Karpas-422 (cell line): Measurements from ENCODE around the gene TMEM37. TPM values are rescaled to one million over a fixed set of nuclear protein-coding genes. Genes with fewer than 3 reads are reported as not detected.
"Not testable (repeated sequence)": the region's sequence is repeated elsewhere in the genome, so short reads cannot be mapped to it uniquely, and the experiment has no call there.

ENCODE experiments used
- DNase-seq: peaks from one replicate; pipeline ENCODE4 v3.0.0-alpha.2; 2015
- H2AFZ ChIP-seq: fragments of 200-600 bp; sonication (generic); 2 replicates; pipeline ENCODE4 v1.6.1; 2014; ENCODE audit warnings: antibody characterized with exemption, low read length, mixed read lengths
- H3K27ac ChIP-seq: fragments of 200-600 bp; sonication (generic); 2 replicates; pipeline ENCODE4 v1.5.1; 2014; ENCODE audit warnings: mild to moderate bottlenecking, low read length, moderate library complexity
- H3K27me3 ChIP-seq: fragments of 200-600 bp; sonication (generic); 2 replicates; pipeline ENCODE4 v1.6.1; 2014; ENCODE audit warnings: low read length, mixed read lengths
- H3K36me3 ChIP-seq: fragments of 200-600 bp; sonication (generic); 2 replicates; pipeline ENCODE4 v1.6.1; 2014; ENCODE audit warnings: low read length, mixed read lengths; ENCODE audit not compliant: insufficient read depth
- H3K4me1 ChIP-seq: fragments of 200-600 bp; sonication (generic); 2 replicates; pipeline ENCODE4 v1.6.1; 2014; ENCODE audit warnings: mild to moderate bottlenecking, low read length, mixed read lengths
- H3K4me2 ChIP-seq: fragments of 200-600 bp; sonication (generic); 2 replicates; pipeline ENCODE4 v1.6.1; 2014; ENCODE audit warnings: low read length, low read depth, mild to moderate bottlenecking; ENCODE audit not compliant: poor library complexity, severe bottlenecking
- H3K4me3 ChIP-seq: fragments of 200-600 bp; sonication (generic); 2 replicates; pipeline ENCODE4 v1.5.1; 2014; ENCODE audit warnings: mild to moderate bottlenecking, antibody characterized with exemption, low read length, mixed read lengths
- H3K79me2 ChIP-seq: fragments of 200-600 bp; sonication (generic); 2 replicates; pipeline ENCODE4 v1.6.1; 2014; ENCODE audit warnings: mild to moderate bottlenecking, low read length, mixed read lengths
- H3K9ac ChIP-seq: fragments of 200-600 bp; sonication (generic); 2 replicates; pipeline ENCODE4 v1.6.0; 2014; ENCODE audit warnings: low read length
- H3K9me2 ChIP-seq: fragments of 200-600 bp; sonication (generic), shearing (Covaris generic); replicated peaks from 2 replicates; pipeline ENCODE4 v1.6.0; 2014; ENCODE audit warnings: mild to moderate bottlenecking, low read length, moderate library complexity; ENCODE audit not compliant: insufficient read depth
- H3K9me3 ChIP-seq: fragments of 300-700, 200-600 bp; sonication (generic); 2 replicates; pipeline ENCODE4 v1.6.1; 2014; ENCODE audit warnings: low read length, mixed read lengths
- H4K20me1 ChIP-seq: fragments of 200-600 bp; sonication (generic); 2 replicates; pipeline ENCODE4 v1.6.1; 2014; ENCODE audit warnings: mild to moderate bottlenecking, antibody characterized with exemption, low read length, low read depth; ENCODE audit not compliant: insufficient read depth
- total RNA-seq: library from RNA; depleted of rRNA; stranded (reverse); fragments of >200 nt; shearing (Covaris generic); gene quantifications from 2 replicates; pipeline ENCODE4 v1.2.3, GENCODE V29; 2014; ENCODE audit warnings: low replicate concordance

TMEM37 gene
- total RNA-seq, 1 experiment from 2014 or later = not detected

- no peak overlapping the region for H3K4me2 ChIP-seq
- H3K27ac ChIP-seq = no peak overlapping the region
- H3K9ac ChIP-seq = no peak overlapping the region
- H3K27me3 ChIP-seq = no peaks in the 10 kb centered on the region
- no peaks in the 10 kb centered on the region for H3K9me3 ChIP-seq
- H3K4me1 ChIP-seq = no peaks in the 10 kb centered on the region
- H3K9me2 ChIP-seq = no peaks in the 10 kb centered on the region
- no peak for DNase-seq
- no peaks in the 10 kb centered on the region for H3K36me3 ChIP-seq
- H3K79me2 ChIP-seq = no peaks in the 10 kb centered on the region
- H3K4me3 ChIP-seq = no peak overlapping the region
- H2AFZ ChIP-seq = no peak overlapping the region
- no peaks in the 10 kb centered on the region for H4K20me1 ChIP-seq
Measured at GRCh38 chr2:119397196-119397595, 34.5 kb upstream of the TMEM37 start.

- Histone ChIP-seq H3K4me2 (no peak overlapping the region), H3K9ac (no peak overlapping the region)
- DNase-seq = no peak
Measured at GRCh38 chr2:119402106-119402505, 29.5 kb upstream of the TMEM37 start.

GRCh38 chr2:119402645-119403560 lies 28.8 kb upstream of the TMEM37 start:
- H3K9ac ChIP-seq = no peak overlapping the region
- H3K27ac ChIP-seq = no peak overlapping the region
- no peak for DNase-seq

More at GRCh38 chr2:119402106-119402505, 29.5 kb upstream of the TMEM37 start:
- no peaks in the 10 kb centered on the region for H3K36me3 ChIP-seq
- H3K9me3 ChIP-seq = no peaks in the 10 kb centered on the region
- no peaks in the 10 kb centered on the region for H3K4me1 ChIP-seq
- no peaks in the 10 kb centered on the region for H3K27me3 ChIP-seq
- no peak overlapping the region for H3K27ac ChIP-seq
- no peak overlapping the region for H3K4me3 ChIP-seq
- H2AFZ ChIP-seq = no peak overlapping the region
- no peaks in the 10 kb centered on the region for H3K9me2 ChIP-seq
- no peaks in the 10 kb centered on the region for H3K79me2 ChIP-seq
- H4K20me1 ChIP-seq = no peaks in the 10 kb centered on the region

DNA sequence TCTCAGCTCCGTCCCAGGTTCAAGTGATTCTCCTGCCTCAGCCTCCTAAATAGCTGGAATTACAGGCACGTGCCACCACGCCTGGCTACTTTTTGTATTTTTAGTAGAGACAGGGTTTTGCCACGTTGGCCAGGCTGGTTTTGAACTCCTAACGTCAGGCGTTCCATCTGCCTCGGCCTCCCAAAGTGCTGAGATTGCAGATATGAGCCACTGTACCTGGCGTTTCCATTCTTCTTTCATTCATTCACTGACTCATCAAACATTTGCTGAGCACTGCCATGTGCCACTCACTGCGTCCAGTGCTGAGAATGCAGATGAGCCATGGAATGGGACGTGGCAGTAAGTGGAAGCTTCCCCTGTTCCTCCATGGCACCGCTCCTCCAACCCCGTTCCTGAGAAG lies 28.0 kb upstream of the TMEM37 start:
- not testable (repeated sequence) for H4K20me1 ChIP-seq, H3K4me1 ChIP-seq, H3K79me2 ChIP-seq, H3K27me3 ChIP-seq, H3K4me3 ChIP-seq, H3K9me3 ChIP-seq, H3K4me2 ChIP-seq, H3K27ac ChIP-seq, DNase-seq, H3K9me2 ChIP-seq, H2AFZ ChIP-seq, H3K9ac ChIP-seq, H3K36me3 ChIP-seq

More at GRCh38 chr2:119402645-119403560, 28.8 kb upstream of the TMEM37 start:
- H3K9me3 ChIP-seq = no peaks in the 10 kb centered on the region
- H2AFZ ChIP-seq = no peak overlapping the region
- H3K4me1 ChIP-seq = no peaks in the 10 kb centered on the region
- H3K36me3 ChIP-seq = no peaks in the 10 kb centered on the region
- no peaks in the 10 kb centered on the region for H3K27me3 ChIP-seq
- no peaks in the 10 kb centered on the region for H3K9me2 ChIP-seq
- no peak overlapping the region for H3K4me2 ChIP-seq
- H3K4me3 ChIP-seq = no peak overlapping the region
- no peaks in the 10 kb centered on the region for H4K20me1 ChIP-seq
- no peaks in the 10 kb centered on the region for H3K79me2 ChIP-seq

- H3K4me1 ChIP-seq = peaks cover 10% of the 10 kb centered on the region
- no peaks in the 10 kb centered on the region for H3K27me3 ChIP-seq
- H2AFZ ChIP-seq = no peak overlapping the region
- H3K9ac ChIP-seq = no peak overlapping the region
- no peak overlapping the region for H3K4me2 ChIP-seq
- DNase-seq = no peak
- no peak overlapping the region for H3K27ac ChIP-seq
- H3K9me2 ChIP-seq = no peaks in the 10 kb centered on the region
- H3K9me3 ChIP-seq = no peaks in the 10 kb centered on the region
- no peaks in the 10 kb centered on the region for H3K36me3 ChIP-seq
- H4K20me1 ChIP-seq = no peaks in the 10 kb centered on the region
- H3K79me2 ChIP-seq = no peaks in the 10 kb centered on the region
- H3K4me3 ChIP-seq = no peak overlapping the region
Measured at GRCh38 chr2:119405151-119405550, 26.5 kb upstream of the TMEM37 start.

DNA sequence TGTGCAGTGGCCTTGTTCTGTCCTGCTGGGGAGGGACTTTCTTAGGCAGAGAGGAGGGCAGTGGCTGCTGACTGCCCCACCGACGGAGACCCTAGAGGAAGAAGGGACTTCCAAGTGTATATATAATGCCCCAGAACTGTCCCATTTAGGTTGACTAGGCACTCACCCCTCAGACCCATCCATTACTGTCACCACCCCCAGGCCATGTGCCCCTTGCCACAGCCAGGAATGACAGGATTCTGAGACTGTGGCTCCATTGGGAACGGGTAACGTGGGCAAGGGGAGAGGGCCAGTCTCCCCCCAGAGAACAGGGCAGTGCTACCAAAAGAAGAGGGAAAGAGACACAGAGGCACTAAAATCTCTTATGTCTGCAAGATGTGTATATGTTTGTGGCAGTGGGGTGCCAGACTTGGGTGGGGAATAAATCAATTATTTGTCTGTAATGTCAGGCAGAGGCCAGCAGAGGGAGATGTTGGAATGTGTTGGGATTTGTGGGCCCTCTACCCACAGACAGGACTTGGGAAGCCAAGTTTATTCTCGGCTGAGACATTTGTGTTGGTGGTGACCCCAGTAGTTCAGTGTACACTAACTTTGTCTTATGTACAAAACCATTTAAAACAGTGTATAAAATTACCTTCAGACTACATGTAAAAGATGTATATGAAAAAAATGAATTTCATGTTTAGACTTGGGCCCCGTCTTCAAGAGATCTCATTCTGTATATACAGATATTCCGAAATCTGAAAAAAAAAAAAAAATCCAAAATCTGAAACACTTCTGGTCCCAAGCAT lies 24.0 kb upstream of the TMEM37 start:
- Histone ChIP-seq H3K9ac (no peak overlapping the region), H2AFZ (no peak overlapping the region), H3K4me3 (no peak overlapping the region), H3K9me3 (no peaks in the 10 kb centered on the region), H3K9me2 (no peaks in the 10 kb centered on the region), H3K27me3 (0 out of 2 replicates have a peak, but pooled peaks cover 2% of the 10 kb centered on the region), H3K4me1 (peaks cover 12% of the 10 kb centered on the region), H3K79me2 (no peaks in the 10 kb centered on the region), H4K20me1 (no peaks in the 10 kb centered on the region), H3K27ac (no peak overlapping the region), H3K4me2 (no peak overlapping the region), H3K36me3 (no peaks in the 10 kb centered on the region)
- DNase-seq = peak; percentile 84

GRCh38 chr2:119408221-119408619 lies 23.4 kb upstream of the TMEM37 start:
- Histone ChIP-seq H3K27ac (no peak overlapping the region), H3K4me3 (no peak overlapping the region), H3K4me1 (peaks cover 12% of the 10 kb centered on the region), H3K9ac (no peak overlapping the region), H2AFZ (no peak overlapping the region), H3K27me3 (0 out of 2 replicates have a peak, but pooled peaks cover 2% of the 10 kb centered on the region), H3K36me3 (no peaks in the 10 kb centered on the region), H3K79me2 (no peaks in the 10 kb centered on the region), H3K4me2 (no peak overlapping the region), H3K9me3 (no peaks in the 10 kb centered on the region), H4K20me1 (no peaks in the 10 kb centered on the region), H3K9me2 (no peaks in the 10 kb centered on the region)
- no peak for DNase-seq

DNA sequence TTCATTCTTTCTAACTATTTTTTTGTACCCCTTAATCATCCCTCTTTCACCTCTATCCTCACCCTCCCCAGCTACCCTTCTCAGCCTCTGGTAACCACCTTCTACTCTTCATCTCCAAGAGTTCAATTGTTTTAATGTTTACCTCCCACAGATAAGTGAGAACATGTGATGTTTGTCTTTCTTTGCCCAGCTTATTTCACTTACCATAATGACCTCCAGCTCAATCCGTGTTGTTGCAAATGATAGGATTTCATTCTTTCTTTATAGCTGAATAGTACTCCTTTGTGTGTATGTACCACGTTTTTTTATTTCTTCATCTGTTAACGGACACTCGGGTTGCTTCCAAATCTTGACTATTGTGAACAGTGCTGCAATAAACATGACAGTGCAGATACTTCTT lies 22.1 kb upstream of the TMEM37 start:
- Histone ChIP-seq H3K9ac (no peak overlapping the region), H3K79me2 (no peaks in the 10 kb centered on the region), H3K4me3 (no peak overlapping the region), H3K27ac (no peak overlapping the region), H3K4me2 (no peak overlapping the region), H3K9me2 (no peaks in the 10 kb centered on the region), H3K27me3 (0 out of 2 replicates have a peak, but pooled peaks cover 2% of the 10 kb centered on the region), H2AFZ (no peak overlapping the region), H3K4me1 (peaks cover 13% of the 10 kb centered on the region), H3K36me3 (no peaks in the 10 kb centered on the region), H3K9me3 (peaks cover 2% of the 10 kb centered on the region; the same call in 1 of the 2 replicates), H4K20me1 (no peaks in the 10 kb centered on the region)
- DNase-seq = no peak
